Measurements from ENCODE around the gene UNC13B.
"Not testable (repeated sequence)": the region's sequence is repeated elsewhere in the genome, so short reads cannot be mapped to it uniquely, and the experiment has no call there.

Gene UNC13B

DNA sequence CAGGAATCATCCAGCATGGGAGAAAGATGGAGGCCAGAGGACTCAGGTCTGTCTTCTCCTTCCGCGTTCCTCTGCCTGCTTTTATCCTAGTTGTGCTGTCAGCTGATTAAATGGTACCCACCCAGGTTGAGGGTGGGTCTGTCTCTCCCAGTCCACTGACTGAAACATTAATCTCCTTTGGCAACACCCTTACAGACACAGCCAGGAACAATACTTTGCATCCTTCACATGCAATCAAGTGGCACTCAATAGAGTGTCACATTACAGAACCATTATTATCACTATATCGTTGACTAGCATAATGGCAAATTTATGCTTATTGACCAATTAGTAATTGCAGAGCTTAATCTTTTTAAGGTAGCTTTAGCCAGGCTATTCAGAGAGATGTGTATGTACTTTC, 64.8 kb downstream of the UNC13B start:
- no peak for DNase-seq (ENCODE audit: low read depth in 3 of 3)

DNA sequence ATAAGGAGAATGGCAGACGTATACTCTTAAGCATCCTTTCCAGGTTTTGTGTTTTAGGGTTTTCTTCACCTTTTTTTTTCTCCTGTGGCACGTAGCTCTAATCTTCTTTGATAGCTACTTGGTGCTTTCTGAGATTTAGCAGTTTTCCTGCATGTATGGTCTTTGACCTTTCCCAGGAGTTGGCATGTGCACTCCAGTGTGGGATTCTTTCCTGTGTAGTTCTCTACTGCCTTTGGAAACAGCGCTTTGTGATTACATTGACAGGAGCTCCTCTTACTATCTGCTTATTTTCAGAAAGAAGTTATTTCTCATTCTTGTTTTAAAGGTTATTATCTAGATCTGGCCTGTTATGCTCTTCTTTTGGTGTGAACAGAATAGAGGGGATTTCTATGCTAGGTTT, 65.5 kb downstream of the UNC13B start:
- no peak for DNase-seq (ENCODE audit: low read depth in 3 of 3)

DNA sequence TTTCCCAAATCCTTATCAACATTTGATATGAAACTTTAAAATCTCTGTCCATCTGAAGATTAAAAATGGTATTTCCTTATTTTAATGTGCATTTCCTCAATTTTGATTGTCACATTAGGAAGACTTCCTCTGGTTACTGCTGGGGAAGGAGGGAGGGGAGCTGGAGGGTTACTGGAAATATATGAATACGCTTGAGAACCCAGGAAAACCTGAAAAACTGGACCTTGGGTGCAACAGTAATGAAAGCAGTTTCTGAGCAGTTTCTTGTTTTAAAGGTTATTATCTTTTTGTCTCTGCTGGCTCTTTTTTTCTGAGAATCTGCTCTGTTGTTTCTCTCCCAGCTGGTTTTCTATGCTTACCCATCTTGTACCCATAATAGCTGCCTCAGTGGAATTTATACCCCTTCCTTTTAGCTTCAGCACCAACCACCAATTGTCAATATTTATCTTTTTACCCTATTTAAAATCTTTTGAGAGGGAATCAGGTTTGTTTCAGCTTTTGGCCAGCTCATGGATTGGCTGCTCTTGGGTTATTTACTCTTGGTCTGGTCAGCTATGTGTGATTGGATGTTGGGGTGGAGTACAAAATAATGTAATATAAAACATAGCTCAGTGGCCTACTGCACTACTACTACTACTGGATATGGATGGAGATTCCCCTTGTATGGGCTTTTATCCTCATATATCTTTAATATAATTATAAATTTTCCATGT, 67.4 kb downstream of the UNC13B start:
- no peak for DNase-seq (ENCODE audit: low read depth in 3 of 3)

DNA sequence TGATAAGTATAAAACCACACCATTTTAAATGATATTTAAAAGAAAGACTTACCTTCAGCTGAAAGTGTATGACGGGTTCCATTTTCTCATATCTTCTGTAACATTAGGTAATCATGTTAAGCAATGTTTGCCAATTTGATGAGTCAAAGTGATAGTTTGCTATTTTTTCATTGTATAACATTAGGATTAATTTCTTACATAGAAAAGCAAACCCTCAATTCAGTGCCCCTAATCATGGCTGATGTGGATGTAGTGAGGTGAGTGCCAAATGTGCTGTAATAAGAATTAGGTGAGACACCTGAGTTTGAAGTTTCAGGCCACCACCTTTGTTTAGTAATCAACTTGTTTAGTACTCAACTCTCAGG, 68.0 kb downstream of the UNC13B start:
- DNase-seq (ENCODE audit: low read depth in 3 of 3) = no peak

DNA sequence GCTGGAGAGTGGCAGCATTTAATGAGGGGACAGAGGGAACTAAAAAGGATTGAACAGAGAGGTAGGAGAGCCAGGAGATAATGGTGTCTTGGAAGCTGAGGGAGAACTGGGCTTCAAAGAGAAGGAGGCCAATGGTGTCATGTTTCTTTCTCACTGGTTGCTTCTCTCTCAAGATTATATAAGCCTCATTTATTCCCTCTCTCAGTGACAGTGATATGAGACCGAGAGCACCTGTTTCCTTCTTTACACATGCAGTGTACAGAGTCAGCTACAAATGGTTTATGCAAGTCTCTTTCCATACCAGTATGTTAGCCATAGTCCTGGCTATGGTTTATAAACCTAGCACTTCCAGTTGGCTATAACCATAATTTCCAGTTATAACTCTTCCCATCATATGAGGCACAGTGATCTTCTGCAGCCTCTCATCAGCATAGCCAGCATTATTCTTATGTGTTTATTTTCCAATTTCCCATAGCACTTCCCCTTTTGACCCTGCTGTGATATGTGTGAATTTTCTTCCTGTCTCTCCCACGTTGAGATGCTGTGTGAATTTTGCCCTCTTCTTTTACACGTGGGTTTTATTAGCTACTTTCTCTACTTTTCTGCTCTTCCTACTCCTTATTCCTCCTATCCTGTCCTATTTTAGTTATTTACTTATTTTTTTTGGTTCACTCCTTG, 71.2 kb downstream of the UNC13B start:
- DNase-seq (ENCODE audit: low read depth in 3 of 3) = no peak

DNA sequence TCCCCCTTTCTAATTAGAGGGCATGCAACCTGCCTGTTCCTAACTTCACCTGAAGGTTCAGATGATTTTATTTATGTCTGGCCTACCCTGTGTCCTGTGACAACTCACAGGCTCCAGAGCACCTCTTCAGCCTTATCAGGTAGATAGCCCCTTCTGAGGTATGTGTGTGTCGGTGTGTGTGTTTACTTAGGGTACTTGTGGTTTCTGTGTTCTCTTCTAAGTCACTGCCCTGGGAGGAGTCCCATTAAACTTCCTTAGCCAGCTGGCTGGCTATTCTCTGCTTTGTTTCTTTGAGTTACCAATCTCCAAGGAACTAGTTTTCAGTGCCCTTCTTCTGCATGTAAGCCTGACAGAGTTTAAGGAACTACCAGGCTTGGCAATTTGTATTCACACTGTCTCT, 74.9 kb downstream of the UNC13B start:
- no peak for DNase-seq (ENCODE audit: low read depth in 3 of 3)

DNA sequence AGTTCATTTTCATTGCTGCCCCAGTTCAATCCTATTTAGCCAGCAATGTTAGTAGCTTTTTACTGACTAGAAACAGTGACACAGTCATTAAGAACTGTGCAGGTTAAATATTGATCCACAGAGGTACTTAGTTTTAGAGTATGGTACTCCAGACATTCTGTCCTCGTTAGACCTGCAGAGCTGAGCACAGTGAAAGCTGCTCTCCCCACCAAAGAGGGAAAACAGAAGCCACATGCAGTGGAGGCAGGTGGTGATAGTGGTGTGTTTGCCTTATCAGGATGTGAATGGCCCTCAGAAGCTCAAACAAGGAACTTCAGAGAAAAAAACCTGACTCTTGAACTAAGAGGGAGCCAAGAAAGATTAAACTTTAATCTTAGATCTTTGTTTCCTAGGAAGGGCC, 75.5 kb downstream of the UNC13B start:
- no peak for DNase-seq (ENCODE audit: low read depth in 3 of 3)

DNA sequence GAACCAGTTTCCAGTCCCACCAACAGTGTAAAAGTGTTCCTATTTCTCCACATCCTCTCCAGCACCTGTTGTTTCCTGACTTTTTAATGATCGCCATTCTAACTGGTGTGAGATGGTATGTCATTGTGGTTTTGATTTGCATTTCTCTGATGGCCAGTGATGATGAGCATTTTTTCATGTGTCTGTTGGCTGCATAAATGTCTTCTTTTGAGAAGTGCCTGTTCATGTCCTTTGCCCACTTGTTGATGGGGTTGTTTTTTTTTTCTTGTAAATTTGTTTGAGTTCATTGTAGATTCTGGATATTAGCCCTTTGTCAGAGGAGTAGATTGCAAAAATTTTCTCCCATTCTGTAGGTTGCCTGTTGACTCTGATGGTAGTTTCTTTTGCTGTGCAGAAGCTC, 84.1 kb downstream of the UNC13B start:
- not testable (repeated sequence) for DNase-seq (ENCODE audit: low read depth in 3 of 3)

DNA sequence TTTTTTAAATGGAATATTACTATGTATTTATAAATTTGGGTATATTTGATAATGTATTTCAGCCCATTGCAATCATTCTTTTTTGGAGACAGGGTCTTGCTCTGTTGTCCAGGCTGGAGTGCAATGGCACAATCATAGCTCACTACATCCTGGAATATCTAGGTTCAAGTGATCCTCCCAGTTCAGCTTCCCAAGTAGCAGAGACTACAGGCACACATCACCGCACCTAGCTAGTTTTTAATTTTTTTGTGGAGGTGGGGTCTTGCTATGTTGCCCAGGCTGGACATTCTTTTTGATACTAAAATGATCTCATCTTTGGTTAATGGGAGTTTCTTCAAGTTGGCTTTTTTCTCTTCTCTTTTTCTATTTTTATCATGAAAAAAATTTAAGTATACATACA, 91.3 kb downstream of the UNC13B start:
- DNase-seq (ENCODE audit: low read depth in 3 of 3) = no peak

DNA sequence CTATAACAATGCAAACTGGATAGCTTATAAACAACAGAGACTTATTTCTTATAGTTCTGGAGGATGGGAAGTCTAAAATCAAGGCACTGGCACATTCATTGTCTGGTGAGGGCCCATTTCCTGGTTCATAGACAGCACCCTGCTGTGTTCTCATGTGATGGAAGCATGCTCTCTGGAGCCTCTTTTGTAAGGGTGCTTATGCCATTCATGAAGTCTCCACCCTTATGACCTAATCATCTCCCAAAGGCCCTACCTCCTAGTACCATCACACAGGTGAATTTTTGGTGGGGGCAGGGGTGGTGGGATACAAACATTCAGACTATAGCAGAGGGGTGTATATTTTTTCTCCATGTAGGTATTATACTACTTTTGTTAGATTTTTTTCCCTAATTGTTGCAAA, 92.4 kb downstream of the UNC13B start:
- no peak for DNase-seq (ENCODE audit: low read depth in 3 of 3)

DNA sequence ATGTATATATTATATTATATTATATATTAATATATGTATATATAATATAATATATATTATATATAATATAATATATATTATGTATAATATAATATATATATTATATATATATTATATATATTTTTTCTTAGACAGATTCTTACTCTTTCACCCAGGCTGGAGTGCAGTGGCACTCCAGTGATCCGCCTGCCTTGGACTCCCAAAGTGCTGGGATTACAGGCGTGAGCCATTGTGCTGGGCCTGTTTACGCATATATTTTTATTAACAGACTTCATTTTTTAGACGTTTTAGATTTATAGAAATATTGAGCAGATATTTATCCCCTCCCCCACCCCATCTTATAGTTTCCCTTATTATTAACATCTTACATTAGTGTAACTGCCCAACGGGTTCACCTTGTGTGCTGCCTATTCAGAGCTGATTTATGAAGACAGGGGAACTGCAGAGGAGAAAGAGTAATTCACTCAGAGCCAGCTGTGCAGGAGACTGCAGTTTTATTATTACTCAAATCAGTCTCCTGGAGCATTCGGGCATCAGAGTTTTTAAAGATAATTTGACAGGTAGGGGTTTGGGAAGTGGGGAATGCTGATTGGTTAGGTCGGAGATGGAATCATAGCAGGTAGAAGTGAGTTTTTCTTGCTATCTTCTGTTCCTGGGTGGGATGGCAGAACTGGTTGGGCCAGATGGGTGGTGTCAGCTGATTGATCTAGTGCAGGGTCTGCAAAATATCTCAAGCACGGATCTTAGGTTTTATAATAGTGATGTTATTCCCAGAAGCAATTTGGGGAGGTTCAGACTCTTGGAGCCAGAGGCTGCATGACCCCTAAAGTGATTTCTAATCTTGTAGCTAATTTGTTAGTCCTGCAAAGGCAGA, 93.4 kb downstream of the UNC13B start:
- no peak for DNase-seq (ENCODE audit: low read depth in 3 of 3)

DNA sequence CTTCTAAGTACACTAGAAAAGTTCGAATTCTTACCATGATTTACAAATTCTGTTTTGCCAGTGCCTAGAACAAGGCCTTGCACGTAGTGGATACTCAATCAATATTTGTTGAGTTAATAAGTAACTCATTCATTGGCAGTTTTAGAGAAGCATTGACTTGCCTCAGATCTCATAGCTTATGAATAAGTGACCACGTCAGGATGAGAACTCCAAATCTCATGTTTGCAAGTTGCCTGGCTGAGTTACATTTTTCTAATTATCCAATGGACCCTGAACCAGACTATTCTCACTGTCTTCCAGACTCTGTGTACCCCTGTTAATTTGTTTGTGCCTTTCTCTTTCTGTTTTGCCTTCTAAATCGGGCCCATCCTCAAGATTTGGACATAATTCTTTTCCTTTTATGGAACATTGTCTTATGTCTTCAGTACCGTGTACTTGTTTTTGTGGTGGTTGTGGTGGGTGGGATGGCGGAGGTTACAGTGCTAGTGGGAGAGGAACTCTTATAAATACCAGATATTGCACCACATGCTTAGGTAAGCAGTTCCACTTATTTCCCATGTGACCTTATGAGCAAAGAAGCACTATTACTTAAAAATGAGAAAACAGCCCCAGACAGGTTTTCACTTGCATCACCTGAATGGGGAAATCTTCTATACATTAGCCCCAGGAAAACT, 96.3 kb downstream of the UNC13B start:
- no peak for DNase-seq (ENCODE audit: low read depth in 3 of 3)

DNA sequence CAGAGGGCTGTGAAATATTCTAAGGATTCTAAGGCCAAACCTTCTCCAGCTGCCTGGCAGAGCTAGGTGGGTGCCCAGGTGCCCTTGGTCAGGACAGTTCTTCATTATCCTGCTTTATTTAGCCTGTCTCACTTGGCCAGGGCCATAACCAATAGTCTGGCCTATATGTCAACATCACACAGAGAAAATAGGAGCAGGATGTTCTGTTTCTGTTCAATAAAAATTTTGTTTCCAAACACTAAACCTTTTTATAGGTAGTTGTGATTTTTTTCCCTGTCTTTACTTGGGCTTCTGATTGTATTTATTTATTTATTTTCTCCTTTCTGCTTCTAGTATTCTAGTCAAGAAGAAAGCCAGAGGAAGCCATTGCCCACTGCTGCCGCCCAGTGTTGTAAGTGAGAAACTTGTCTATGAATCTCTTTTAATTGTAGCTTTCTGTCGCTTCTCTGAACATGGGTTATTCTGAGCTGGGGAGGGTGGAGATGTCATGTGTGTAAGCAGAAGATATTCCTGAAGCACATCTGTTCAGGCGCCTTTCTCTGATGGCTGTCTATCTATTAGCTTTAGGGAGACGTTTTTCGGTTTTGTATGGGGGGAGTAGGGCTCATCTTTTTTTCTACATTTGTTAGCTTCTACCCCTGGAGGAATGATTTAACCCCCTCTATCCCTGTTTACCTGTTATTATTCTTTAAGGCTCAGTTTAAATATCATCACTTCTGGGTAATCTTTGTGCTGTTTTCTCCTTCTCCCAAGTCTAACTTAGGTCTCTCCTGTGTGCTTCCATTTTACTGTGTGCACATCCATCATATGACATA, 97.1 kb downstream of the UNC13B start:
- DNase-seq (ENCODE audit: low read depth in 3 of 3) = peak in 2 of 3 donors; percentile 9 to 12

DNA sequence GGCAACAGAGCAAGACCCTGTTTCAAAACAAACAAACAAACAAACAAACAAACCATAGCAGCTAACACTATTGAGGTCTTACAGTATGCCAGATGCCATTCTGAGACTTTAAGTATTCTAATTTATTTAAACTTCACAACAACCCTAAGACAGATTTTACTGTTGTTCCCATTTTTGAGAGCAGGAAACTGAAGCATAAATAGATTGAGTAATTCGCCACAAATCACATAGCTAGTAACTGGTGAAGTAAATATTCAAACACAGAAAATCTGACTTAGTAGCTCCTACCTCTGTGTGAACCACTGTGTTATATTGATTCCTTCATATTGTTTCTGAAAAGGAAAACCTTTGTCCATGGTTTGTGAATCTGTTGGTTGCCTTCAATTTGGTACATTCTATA, 98.4 kb downstream of the UNC13B start:
- DNase-seq (ENCODE audit: low read depth in 3 of 3) = no peak

DNA sequence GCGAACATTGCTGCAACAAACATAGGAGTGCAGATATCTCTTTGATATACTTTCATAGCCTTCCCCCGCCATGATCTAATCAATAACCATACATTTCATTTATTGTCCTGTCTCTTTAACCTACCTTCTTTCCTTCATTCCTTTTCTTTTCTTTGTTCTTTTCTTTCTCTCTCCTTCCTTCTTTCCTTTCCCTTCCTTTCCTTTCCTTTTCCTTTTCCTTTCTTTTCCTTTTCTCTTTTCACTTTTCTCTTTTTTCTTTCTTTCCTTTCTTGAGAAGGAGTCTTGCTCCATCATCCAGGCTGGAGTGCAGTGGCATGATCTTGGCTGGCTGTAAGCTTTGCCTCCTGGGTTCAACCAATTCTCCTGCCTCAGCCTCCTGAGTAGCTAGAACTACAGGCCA, 100.3 kb downstream of the UNC13B start:
- no peak for DNase-seq (ENCODE audit: low read depth in 3 of 3)

DNA sequence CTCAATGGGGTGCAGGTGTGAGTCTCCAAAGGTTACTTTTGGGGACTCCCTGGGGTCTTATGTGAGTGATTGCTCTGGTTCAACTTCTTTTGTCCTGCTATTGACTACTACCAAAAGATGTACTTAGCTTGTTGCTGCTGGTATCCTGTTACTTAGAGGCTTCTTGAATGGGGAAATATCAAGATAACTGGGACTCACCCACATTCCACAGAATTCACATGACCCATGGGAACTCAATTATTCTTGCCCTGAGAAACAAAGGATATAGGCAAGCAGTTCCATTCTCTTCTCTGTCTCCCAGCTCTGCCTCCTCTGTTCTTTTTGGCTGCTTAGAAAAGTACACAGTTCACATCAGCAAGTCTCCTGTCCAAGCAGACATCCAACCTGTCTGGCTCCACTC, 105.9 kb downstream of the UNC13B start:
- no peak for DNase-seq (ENCODE audit: low read depth in 3 of 3)

DNA sequence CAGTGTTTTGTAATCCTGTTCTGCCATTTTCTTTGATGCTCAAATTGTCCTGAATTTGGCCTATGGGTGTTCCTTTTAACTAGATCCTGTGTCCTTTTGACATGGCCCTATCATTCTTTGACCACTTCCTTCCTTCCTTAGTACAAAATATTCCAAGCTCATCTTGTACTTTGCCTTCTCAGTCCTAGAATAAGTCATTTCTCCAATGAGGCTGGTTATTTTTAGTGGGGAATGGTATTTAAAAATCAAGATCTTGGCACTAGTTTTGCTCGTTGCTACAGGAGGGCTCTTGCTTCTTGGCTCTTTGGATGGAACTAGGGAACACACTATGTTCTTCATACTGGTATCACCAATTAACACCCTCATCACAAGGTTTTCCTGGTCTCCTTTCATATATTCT, 108.1 kb downstream of the UNC13B start:
- no peak for DNase-seq (ENCODE audit: low read depth in 3 of 3)

DNA sequence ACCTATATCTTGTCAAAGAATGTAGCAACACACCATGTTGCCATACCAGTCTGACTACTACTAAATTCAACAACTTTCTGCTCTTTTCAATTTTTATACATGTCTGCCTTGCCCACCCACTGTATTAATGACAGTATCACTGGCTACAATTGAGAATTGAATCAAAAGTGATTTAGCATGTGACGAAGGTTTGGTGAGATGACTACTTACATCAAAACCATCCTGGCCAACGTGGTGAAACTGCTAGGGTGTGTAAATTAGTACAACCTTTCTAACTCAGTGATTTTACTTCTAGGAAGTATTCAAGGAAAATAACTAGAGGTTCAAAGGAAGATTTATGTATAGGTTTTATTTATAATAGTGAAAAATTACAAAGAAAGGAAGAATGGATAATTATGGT, 109.8 kb downstream of the UNC13B start:
- DNase-seq (ENCODE audit: low read depth in 3 of 3) = no peak

DNA sequence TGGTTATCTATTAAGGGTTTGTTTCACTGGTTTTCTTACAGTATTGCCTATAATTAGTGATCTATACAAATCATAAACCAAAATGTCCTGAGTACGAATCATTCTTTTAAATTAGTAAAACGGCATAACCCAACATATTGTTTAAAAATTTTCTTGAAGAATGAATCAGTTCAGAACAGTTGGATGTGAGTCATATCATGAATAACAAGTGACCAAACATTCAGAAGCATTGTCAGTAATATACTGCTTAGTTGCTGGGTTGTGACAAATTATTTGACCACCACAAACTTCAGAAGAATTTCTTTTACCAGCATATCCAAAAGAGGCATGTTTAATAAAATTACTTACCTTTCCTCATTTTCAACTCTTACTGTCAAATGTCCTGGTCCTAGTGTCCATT, 111.2 kb downstream of the UNC13B start:
- DNase-seq (ENCODE audit: low read depth in 3 of 3) = no peak

DNA sequence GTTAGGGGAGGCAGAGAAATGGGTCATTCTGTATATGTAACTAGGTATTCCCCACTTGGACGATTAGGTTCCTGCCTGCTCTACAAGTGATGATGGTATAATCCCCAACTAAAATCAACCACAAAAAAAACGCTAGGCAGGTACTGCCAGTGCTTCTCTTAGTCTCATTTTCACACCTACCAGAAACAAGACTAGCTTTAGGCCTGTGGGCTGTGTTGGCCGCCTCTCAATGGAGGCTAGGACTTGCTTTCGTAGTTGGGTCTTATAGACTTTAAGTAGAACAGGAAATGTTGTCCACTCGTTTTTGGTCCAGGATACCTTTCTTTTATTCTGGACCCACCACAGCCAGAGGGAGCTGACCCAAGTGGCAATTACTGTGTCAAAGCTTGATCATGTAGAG, 111.8 kb downstream of the UNC13B start:
- no peak for DNase-seq (ENCODE audit: low read depth in 3 of 3)

DNA sequence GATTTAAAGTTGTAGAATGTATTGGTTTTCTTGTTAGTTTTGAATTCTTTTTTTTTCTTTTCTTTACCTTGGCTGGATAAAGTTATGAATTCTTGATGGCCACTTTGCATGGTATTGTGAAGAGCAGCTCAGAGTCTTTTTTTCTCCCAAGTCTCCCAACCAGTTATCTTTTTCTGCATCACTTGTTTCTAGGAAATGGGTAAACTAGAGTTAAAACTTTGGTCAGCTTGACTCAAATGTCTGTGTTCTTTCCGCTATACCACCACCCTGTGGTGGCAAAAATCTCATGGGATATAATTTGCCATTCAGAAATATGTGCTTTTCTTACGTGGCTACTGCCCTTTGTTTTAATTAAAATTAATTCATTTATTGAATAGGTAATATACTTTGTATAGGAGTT, 113.2 kb downstream of the UNC13B start:
- DNase-seq (ENCODE audit: low read depth in 3 of 3) = no peak

DNA sequence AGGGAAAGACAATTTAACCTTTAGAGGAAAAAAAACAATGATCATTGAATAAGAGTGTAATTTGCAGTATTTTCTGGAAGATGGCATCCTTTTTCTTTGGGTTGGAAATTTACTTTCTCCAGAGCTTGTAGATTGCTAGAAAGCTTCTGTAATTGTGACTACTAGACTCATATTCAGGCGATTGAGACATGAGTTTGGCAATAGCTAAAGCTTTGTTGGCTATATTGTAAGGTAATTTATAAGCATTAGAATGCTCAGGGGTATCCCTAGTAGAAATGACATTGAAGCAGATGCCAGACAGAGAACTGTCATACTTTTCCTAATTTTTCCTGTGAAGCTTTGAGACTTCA, 115.3 kb downstream of the UNC13B start:
- no peak for DNase-seq (ENCODE audit: low read depth in 3 of 3)

All from stimulated activated CD4-positive, alpha-beta T cell treated with anti-CD3 and anti-CD28 coated beads, TNF-alpha, amount 100 ng/mL, for 48 hours (primary cell).